AG10803 (cell line): ENCODE measurements around the gene CSH1.

ENCODE experiments used
- DNase-seq: peaks from one replicate; pipeline ENCODE4 v3.0.0; 2010; ENCODE audit warnings: low read depth
- H3K4me3 ChIP-seq: 2 replicates; pipeline ENCODE4 v1.5.1; 2011; ENCODE audit warnings: mild to moderate bottlenecking, low read length, control low read depth
- TF ChIP-seq, protein P1 (sequence below): conservative IDR thresholded peaks from 2 replicates; pipeline ENCODE4 v1.5.1; 2011; ENCODE audit warnings: mild to moderate bottlenecking, low read length, control low read depth, inconsistent platforms

The CSH1 gene

DNA sequence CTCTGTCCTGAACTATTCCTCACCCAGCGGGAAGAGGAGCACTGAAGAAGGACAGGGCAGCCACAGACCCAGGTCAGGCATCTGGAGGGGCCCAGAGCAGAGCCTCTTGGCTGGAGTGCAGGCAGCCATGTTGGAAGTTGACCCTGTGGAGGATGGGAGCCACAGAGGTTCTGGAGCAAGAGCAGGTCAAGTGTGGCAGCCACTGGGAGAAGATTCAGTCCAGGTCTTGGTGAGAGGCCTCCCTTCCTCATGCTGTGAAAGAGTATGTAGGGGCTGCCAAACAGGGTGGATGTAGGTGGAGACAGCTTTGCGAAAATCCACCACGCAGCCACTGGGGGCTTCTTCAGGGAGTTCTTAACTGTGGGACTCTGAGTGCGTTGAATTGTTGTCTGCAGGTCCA, 36.3 kb upstream of the CSH1 start:
- no peak for DNase-seq
- TF ChIP-seq, protein P1, sequence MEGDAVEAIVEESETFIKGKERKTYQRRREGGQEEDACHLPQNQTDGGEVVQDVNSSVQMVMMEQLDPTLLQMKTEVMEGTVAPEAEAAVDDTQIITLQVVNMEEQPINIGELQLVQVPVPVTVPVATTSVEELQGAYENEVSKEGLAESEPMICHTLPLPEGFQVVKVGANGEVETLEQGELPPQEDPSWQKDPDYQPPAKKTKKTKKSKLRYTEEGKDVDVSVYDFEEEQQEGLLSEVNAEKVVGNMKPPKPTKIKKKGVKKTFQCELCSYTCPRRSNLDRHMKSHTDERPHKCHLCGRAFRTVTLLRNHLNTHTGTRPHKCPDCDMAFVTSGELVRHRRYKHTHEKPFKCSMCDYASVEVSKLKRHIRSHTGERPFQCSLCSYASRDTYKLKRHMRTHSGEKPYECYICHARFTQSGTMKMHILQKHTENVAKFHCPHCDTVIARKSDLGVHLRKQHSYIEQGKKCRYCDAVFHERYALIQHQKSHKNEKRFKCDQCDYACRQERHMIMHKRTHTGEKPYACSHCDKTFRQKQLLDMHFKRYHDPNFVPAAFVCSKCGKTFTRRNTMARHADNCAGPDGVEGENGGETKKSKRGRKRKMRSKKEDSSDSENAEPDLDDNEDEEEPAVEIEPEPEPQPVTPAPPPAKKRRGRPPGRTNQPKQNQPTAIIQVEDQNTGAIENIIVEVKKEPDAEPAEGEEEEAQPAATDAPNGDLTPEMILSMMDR = no peak
- H3K4me3 ChIP-seq = no peak overlapping the region

DNA sequence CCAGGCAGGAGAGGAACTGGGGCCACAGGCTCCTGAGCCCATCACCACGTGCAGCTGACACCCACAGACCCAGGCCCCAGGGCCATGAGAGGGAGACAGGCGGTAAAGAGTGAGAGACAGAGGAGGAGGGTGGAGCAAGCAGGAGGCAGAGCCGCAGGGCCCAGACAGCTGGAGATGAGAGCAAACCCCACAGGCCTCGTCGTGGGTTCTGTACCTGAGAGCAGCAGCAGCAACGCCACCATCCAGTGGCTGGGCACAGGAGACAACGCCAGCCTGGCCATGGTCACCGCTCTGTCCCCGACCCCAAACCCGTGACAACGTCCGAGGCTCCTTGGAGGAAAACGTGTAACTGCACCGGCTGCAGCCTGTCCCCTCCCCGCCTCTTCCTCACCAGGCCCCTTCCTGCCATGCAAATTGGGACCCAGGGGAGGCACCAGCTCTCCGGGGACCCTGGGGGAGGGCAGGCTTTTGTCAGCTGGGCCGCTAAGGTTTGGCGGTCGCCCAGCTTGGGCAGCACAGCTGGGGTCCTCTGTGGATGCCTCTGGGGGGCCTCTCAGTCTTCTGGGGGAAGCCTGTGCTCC, 35.7 kb upstream of the CSH1 start, which contains the start of gene CD79B:
TSS of gene CD79B (minus strand) at position 351 of the 581 bp plus-strand sequence. CDS start at position 281, 70 bp downstream.
- TF ChIP-seq, protein P1 = no peak
- DNase-seq = no peak
- H3K4me3 ChIP-seq = no peak within 1 kb of the TSS

DNA sequence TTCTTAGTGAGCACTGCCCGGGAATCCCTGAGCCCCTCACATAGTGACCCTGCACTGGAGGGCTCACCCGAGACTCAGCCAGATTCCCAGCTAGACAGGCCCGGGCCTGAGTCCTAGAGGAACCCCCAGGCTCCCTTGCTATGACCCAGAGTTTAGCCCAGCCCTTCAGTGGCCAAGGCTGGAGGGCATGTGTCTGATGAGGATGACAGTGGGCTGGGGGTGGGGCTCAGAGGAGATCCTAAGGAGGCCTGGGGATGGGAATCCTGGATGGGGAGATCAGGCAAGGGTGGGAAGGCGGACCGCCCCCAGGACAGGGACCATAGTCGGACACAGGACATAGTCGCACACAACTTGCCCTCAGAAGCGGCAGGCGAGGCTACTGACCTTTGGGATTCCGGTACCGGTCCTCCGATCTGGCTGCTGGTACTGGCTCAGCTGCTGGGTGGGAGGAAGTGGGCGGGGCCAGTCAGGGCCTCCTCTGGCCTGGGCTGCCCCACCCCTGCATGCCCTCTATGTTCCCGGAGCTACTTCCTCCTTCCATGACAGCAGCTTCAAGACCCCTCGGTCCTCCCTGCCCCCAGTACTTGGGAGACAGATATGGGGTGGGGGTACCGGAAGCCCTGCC, 34.7 kb upstream of the CSH1 start:
- TF ChIP-seq, protein P1 = no peak
- no peak for DNase-seq
- no peak overlapping the region for H3K4me3 ChIP-seq

DNA sequence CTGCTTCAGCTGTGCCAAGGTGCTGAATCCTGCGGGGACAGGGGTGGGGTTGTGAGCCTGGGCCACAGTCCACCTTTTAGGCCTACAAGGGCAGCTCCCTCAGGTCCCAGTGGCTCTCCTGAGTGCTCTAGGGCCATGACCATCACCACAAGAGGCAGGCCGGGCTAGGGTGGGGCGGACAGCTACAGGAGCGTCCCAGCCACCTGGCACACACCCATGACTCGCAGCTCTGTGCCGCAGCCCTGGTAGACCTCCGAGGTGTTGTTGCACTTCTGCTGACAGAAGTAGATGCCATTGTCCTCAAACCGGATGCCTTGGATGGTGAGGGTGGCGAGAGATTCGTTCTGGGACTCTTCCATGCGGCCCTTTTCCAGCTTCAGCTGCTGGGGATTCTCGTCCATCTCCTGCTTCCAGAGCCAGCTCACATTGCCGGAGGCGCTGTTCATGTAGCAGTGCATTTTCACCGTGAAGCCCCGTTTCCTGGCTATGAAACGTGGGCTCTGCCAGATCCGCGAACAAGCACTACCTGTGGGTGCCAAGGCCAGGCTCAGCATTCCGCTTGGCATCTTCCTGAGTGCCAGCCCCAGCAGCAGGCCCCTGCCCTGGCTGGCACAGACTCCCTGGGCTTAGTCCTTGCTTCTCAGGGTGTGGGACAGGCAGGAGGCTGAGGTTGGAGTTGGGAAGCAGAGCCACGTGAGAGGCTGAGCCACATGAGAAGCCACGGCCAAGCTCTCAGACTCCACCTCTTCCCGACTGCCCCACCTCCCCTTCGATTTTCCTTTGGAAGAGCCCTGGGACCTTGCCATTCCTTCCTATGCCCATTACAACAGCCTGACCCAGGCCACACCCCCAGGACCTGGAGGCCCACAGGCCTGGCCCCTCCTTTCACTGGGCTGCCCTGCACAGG, 33.7 kb upstream of the CSH1 start:
- DNase-seq = no peak
- no peak overlapping the region for H3K4me3 ChIP-seq
- TF ChIP-seq, protein P1 = no peak

DNA sequence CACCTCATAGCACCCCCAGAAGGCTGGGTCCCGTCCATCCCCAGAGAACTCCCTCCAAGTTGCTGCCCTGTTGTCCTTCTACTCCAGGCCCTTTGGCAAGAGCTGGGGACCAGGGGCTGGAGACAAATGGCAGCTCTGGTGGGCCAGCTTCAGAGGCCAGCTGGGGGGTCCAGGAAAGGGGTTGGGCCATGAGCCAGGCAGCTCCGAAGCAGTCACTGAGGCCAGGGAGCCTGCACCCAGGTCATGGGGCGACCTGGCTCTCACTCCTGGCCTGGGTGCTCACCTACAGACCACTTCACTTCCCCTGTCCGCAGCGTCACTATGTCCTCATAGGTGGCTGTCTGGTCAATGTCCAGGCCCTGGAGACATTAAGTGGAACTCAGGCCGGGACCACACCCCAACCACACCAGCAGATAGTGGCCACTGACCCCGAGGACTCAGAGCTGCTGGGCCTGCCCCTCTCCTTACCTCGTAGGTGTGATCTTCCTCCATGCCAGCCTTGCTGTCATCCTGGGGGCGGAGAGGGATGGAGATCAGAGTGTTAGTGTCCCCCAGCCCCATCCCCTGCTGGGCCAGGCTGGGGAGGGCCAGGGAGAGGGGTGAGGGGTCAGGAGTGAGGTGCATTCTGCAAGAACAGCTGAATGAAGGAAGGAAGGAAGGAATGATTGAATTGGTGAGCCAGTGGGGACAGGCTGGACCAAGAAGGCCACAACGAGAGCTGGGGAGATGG, 32.8 kb upstream of the CSH1 start:
- no peak overlapping the region for H3K4me3 ChIP-seq
- no peak for DNase-seq
- TF ChIP-seq, protein P1 = no peak

DNA sequence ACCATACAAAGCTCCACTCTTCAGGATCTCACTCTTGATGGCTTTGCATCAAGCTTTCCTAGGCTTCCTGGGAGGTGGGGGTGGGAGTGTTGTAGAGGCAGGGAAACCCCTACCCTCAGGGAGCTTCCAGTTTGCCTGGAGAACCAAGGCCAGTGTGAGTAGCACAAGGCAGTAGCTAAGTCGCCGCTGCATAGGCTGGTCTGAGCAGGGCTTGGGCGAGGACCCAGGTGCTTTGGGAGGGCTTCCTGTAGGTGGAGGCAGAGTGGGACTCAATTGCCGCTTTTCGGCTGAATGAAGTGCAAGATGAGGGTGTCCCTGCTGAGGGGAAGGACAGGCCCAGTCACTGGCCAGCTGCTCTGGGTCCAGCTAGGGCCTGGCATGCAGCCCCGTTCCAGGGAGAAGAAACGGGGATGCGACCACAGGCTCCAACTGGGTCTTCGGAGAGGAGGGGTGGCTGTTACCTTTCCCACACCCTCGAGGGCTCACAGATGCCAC, 31.8 kb upstream of the CSH1 start:
- TF ChIP-seq, protein P1 = no peak
- no peak for DNase-seq
- no peak overlapping the region for H3K4me3 ChIP-seq
